ENCODE data around the gene MX2. TPM values are rescaled to one million over a fixed set of nuclear protein-coding genes. Genes with fewer than 3 reads are reported as not detected.

The MX2 gene
- total and polyA plus RNA-seq, 2 donors (not counting 3 experiments of a cell fraction or from before 2014, with no cell fraction given): 0.01 TPM; not detected in 1

GRCh38 chr21:41446586-41446985 is 84.8 kb downstream of the MX2 start:
- Histone ChIP-seq H3K9me3 (replicated peaks; ENCODE audit: control insufficient read depth, insufficient read depth, low read length) (no peaks in the 10 kb centered on the region), H3K27me3 (ENCODE audit: control insufficient read depth in 2 of 2, insufficient read depth in 2 of 2, low read length in 2 of 2) (no peaks in the 10 kb centered on the region), H3K4me1 (ENCODE audit: control insufficient read depth, extremely low read depth, insufficient read depth, low read length) (no peaks in the 10 kb centered on the region), H4K20me1 (replicated peaks; ENCODE audit: control insufficient read depth, extremely low read depth, insufficient read depth, low read length) (no peaks in the 10 kb centered on the region), H3K36me3 (ENCODE audit: control insufficient read depth in 2 of 2, extremely low read depth in 1 of 2, insufficient read depth in 2 of 2, low read length in 2 of 2) (no peaks in the 10 kb centered on the region), H3K27ac (ENCODE audit: insufficient read depth, low read depth, low read length) (no peak overlapping the region), H3K4me3 (replicated peaks in 1 of 3; ENCODE audit: insufficient read depth in 1 of 3, low read depth in 1 of 3, low read length in 3 of 3) (no peak overlapping the region), H3K79me2 (ENCODE audit: control insufficient read depth, insufficient read depth, low read length) (no peaks in the 10 kb centered on the region), H2AFZ (ENCODE audit: low read depth, low read length) (no peak overlapping the region), H3K9me1 (replicated peaks; ENCODE audit: control insufficient read depth, extremely low read depth, insufficient read depth, low read length) (no peaks in the 10 kb centered on the region), H3K4me2 (ENCODE audit: insufficient read depth, low read length) (no peak overlapping the region), H3K9ac (replicated peaks; ENCODE audit: extremely low read depth, insufficient read depth, low read length) (no peak overlapping the region)
- TF ChIP-seq MYC (IDR thresholded peaks at IDR 0.05; ENCODE audit: low read depth, low read length) (no peak), JUN (IDR thresholded peaks at IDR 0.05; ENCODE audit: borderline replicate concordance, insufficient read depth, insufficient read length, low read depth) (no peak), CTCF (IDR thresholded peaks at IDR 0.05; ENCODE audit: extremely low read depth in 1 of 2, insufficient read depth in 1 of 2, low read depth in 1 of 2, low read length in 2 of 2) (no peak), POLR2AphosphoS5 (IDR thresholded peaks at IDR 0.05; ENCODE audit: insufficient read depth, low read depth, low read length) (no peak), GATA2 (IDR thresholded peaks at IDR 0.05; ENCODE audit: insufficient read depth, insufficient read length, low read depth, low read length) (no peak)
- ChIA-PET POLR2A (no interaction called here), CTCF (no interaction called here)
- FAIRE-seq (no peak), DNase-seq (ENCODE audit: low read depth, low spot score) (no peak)
- intact Hi-C loops (cut with micrococcal nuclease) (no loop called here), dilution Hi-C loops (cut with MboI; ENCODE audit: extremely low pct_ligation_motif_present, low sequenced_read_pairs) (no loop called here)
- no TSS peak for BruUV-seq (replicated peaks)

GRCh38 chr21:41447356-41447755 is 85.5 kb downstream of the MX2 start:
- POLR2A ChIA-PET: no interaction called here
- dilution Hi-C loops (cut with MboI; ENCODE audit: extremely low pct_ligation_motif_present, low sequenced_read_pairs) (no loop called here), intact Hi-C loops (cut with micrococcal nuclease) (no loop called here)
- Histone ChIP-seq H3K4me3 (replicated peaks in 1 of 3; ENCODE audit: insufficient read depth in 1 of 3, low read depth in 1 of 3, low read length in 3 of 3) (no peak overlapping the region), H3K27me3 (ENCODE audit: control insufficient read depth in 2 of 2, insufficient read depth in 2 of 2, low read length in 2 of 2) (no peaks in the 10 kb centered on the region), H4K20me1 (replicated peaks; ENCODE audit: control insufficient read depth, extremely low read depth, insufficient read depth, low read length) (no peaks in the 10 kb centered on the region), H3K79me2 (ENCODE audit: control insufficient read depth, insufficient read depth, low read length) (no peaks in the 10 kb centered on the region), H3K36me3 (ENCODE audit: control insufficient read depth in 2 of 2, extremely low read depth in 1 of 2, insufficient read depth in 2 of 2, low read length in 2 of 2) (no peaks in the 10 kb centered on the region), H2AFZ (ENCODE audit: low read depth, low read length) (no peak overlapping the region), H3K9me3 (replicated peaks; ENCODE audit: control insufficient read depth, insufficient read depth, low read length) (no peaks in the 10 kb centered on the region), H3K4me2 (ENCODE audit: insufficient read depth, low read length) (no peak overlapping the region), H3K27ac (ENCODE audit: insufficient read depth, low read depth, low read length) (no peak overlapping the region), H3K4me1 (ENCODE audit: control insufficient read depth, extremely low read depth, insufficient read depth, low read length) (no peaks in the 10 kb centered on the region), H3K9me1 (replicated peaks; ENCODE audit: control insufficient read depth, extremely low read depth, insufficient read depth, low read length) (no peaks in the 10 kb centered on the region), H3K9ac (replicated peaks; ENCODE audit: extremely low read depth, insufficient read depth, low read length) (no peak overlapping the region)
- no TSS peak for BruUV-seq (replicated peaks)
- no peak for DNase-seq (ENCODE audit: low read depth, low spot score)
- no peak for FAIRE-seq
- CTCF ChIA-PET: no interaction called here
- TF ChIP-seq MAX (IDR thresholded peaks at IDR 0.05; ENCODE audit: insufficient read depth, insufficient read length) (no peak), CTCF (IDR thresholded peaks at IDR 0.05; ENCODE audit: extremely low read depth in 1 of 2, insufficient read depth in 1 of 2, low read depth in 1 of 2, low read length in 2 of 2) (no peak), MYC (IDR thresholded peaks at IDR 0.05; ENCODE audit: low read depth, low read length) (no peak), POLR2AphosphoS5 (IDR thresholded peaks at IDR 0.05; ENCODE audit: insufficient read depth, low read depth, low read length) (no peak), JUN (IDR thresholded peaks at IDR 0.05; ENCODE audit: borderline replicate concordance, insufficient read depth, insufficient read length, low read depth) (no peak), POLR2A (IDR thresholded peaks at IDR 0.05; ENCODE audit: low read depth, low read length) (no peak), GATA2 (IDR thresholded peaks at IDR 0.05; ENCODE audit: insufficient read depth, insufficient read length, low read depth, low read length) (no peak), EZH2 (IDR thresholded peaks at IDR 0.05; ENCODE audit: borderline replicate concordance, low read depth, low read length, severe bottlenecking) (no peak), FOS (IDR thresholded peaks at IDR 0.05; ENCODE audit: borderline replicate concordance, insufficient read depth, low read length) (no peak)

All from endothelial cell of umbilical vein (primary cell).